Endothelial cell of umbilical vein (primary cell): ENCODE results near the gene PTPN3. TPM values are rescaled to one million over a fixed set of nuclear protein-coding genes. Genes with fewer than 3 reads are reported as not detected.

Experiments
- BruUV-seq: library from RNA; stranded (reverse); fragments of 400-500 nt; replicated peaks from 2 replicates; lab custom pipeline; 2021; lab: Mats Ljungman, UMichigan
- CTCF ChIA-PET: fragments of 300-600, 350-600 bp; sonication (Branson Sonifier 250); formaldehyde crosslinking; loops from one replicate; lab custom pipeline; 2021; ENCODE audit warnings: antibody characterized with exemption, inconsistent platforms; lab: Charles Lee
- POLR2A ChIA-PET: fragments of 300-600, 350-600 bp; sonication (Branson Sonifier 250); formaldehyde crosslinking; loops from one replicate; lab custom pipeline; 2021; ENCODE audit warnings: antibody characterized with exemption, inconsistent platforms; lab: Charles Lee
- DNase-seq: peaks from one replicate; pipeline ENCODE4 v3.0.0-alpha.2; 2011; ENCODE audit warnings: low read depth, low spot score
- FAIRE-seq: peaks from 2 replicates; lab custom pipeline; 2011; peaks lifted over from hg19 to GRCh38; lab: Jason Lieb, UNC
- H2AFZ ChIP-seq: 2 replicates; pipeline ENCODE4 v1.6.0; 2012; ENCODE audit warnings: low read depth, low read length, control low read depth, inconsistent platforms
- H3K27ac ChIP-seq: 2 replicates; pipeline ENCODE4 v1.5.1; 2011; ENCODE audit warnings: low read depth, mild to moderate bottlenecking, control low read depth, low read length, moderate library complexity; ENCODE audit not compliant: insufficient read depth
- H3K27me3 ChIP-seq, 2 experiments: 2 replicates each; pipeline versions ENCODE4 v1.6.0 to v1.6.1; 2011; ENCODE audit warnings: low read length in 2 of 2, mixed read lengths in 1 of 2; ENCODE audit not compliant: control insufficient read depth in 2 of 2, insufficient read depth in 2 of 2
- H3K36me3 ChIP-seq, 2 experiments: 2 replicates in 1 of 2; 3 replicates in 1 of 2; pipeline ENCODE4 v1.5.1; 2011; ENCODE audit warnings: low read length in 2 of 2, mild to moderate bottlenecking in 1 of 2, moderate library complexity in 1 of 2; ENCODE audit not compliant: control insufficient read depth in 2 of 2, insufficient read depth in 2 of 2; ENCODE audit errors: extremely low read depth in 1 of 2
- H3K4me1 ChIP-seq: 3 replicates; pipeline ENCODE4 v1.5.1; 2011; ENCODE audit warnings: mild to moderate bottlenecking, low read length; ENCODE audit not compliant: control insufficient read depth, insufficient read depth; ENCODE audit errors: extremely low read depth
- H3K4me2 ChIP-seq: 2 replicates; pipeline ENCODE4 v1.6.1; 2011; ENCODE audit warnings: low read length, control low read depth, mixed read lengths; ENCODE audit not compliant: insufficient read depth
- H3K4me3 ChIP-seq, 3 experiments: fragments of 200-600 bp in 1 of 3; sonication (generic), shearing (Covaris generic) in 1 of 3; replicated peaks in 1 of 3; 2 replicates each; pipeline ENCODE4 v1.5.1; 2011 to 2016; ENCODE audit warnings: control low read depth in 3 of 3, low read length in 3 of 3, mild to moderate bottlenecking in 2 of 3, inconsistent platforms in 1 of 3, low read depth in 1 of 3, moderate library complexity in 1 of 3; ENCODE audit not compliant: insufficient read depth in 1 of 3
- H3K79me2 ChIP-seq: 2 replicates; pipeline ENCODE4 v1.6.0; 2012; ENCODE audit warnings: low read length, inconsistent platforms; ENCODE audit not compliant: control insufficient read depth, insufficient read depth
- H3K9ac ChIP-seq: replicated peaks from 2 replicates; pipeline ENCODE3; 2011; ENCODE audit warnings: low read length, control low read depth; ENCODE audit not compliant: insufficient read depth; ENCODE audit errors: extremely low read depth
- H3K9me1 ChIP-seq: replicated peaks from 3 replicates; pipeline ENCODE4 v1.6.0; 2011; ENCODE audit warnings: mild to moderate bottlenecking, low read length; ENCODE audit not compliant: control insufficient read depth, insufficient read depth; ENCODE audit errors: extremely low read depth
- H3K9me3 ChIP-seq: replicated peaks from 2 replicates; pipeline ENCODE4 v1.5.1; 2012; ENCODE audit warnings: low read length, inconsistent platforms; ENCODE audit not compliant: control insufficient read depth, insufficient read depth
- H4K20me1 ChIP-seq: replicated peaks from 2 replicates; pipeline ENCODE3; 2011; ENCODE audit warnings: mild to moderate bottlenecking, low read length; ENCODE audit not compliant: control insufficient read depth, insufficient read depth; ENCODE audit errors: extremely low read depth
- EZH2 ChIP-seq: IDR thresholded peaks from 2 replicates; pipeline ENCODE4 v1.6.1; 2012; ENCODE audit warnings: borderline replicate concordance, low read depth, mild to moderate bottlenecking, moderate library complexity, low read length, inconsistent platforms; ENCODE audit not compliant: severe bottlenecking
- FOS ChIP-seq: IDR thresholded peaks from 2 replicates; pipeline ENCODE4 v1.6.1; 2011; ENCODE audit warnings: mild to moderate bottlenecking, low read length, moderate library complexity, borderline replicate concordance; ENCODE audit not compliant: insufficient read depth
- GATA2 ChIP-seq: IDR thresholded peaks from 2 replicates; pipeline ENCODE4 v1.7.0; 2011; ENCODE audit warnings: low read depth, mild to moderate bottlenecking, moderate library complexity, mixed read lengths, low read length; ENCODE audit not compliant: insufficient read length, insufficient read depth
- JUN ChIP-seq: IDR thresholded peaks from 2 replicates; pipeline ENCODE4 v1.6.1; 2011; ENCODE audit warnings: borderline replicate concordance, low read depth; ENCODE audit not compliant: insufficient read length, insufficient read depth
- MYC ChIP-seq: IDR thresholded peaks from one replicate; pipeline ENCODE4 v1.6.1; 2011; ENCODE audit warnings: mild to moderate bottlenecking, low read depth, low read length
- POLR2A ChIP-seq: IDR thresholded peaks from 2 replicates; pipeline ENCODE4 v1.6.1; 2012; ENCODE audit warnings: low read depth, mild to moderate bottlenecking, control low read depth, low read length
- POLR2AphosphoS5 ChIP-seq: IDR thresholded peaks from 2 replicates; pipeline ENCODE4 v1.6.1; 2012; ENCODE audit warnings: low read depth, mild to moderate bottlenecking, control low read depth, low read length, moderate library complexity; ENCODE audit not compliant: insufficient read depth
- dilution Hi-C: fragments of 300-500 bp; cut with MboI; formaldehyde crosslinking; loops from one replicate; pipeline ENCODE4 v1.15.0; 2019; ENCODE audit warnings: low sequenced_read_pairs; ENCODE audit not compliant: extremely low pct_ligation_motif_present
- intact Hi-C: fragments of 100-400 bp; cut with micrococcal nuclease; formaldehyde crosslinking; loops from one replicate; pipeline ENCODE4 v1.10.0; 2022
- polyA plus RNA-seq, 4 experiments: library from polyadenylated mRNA; depleted of rRNA in 3 of 4; stranded (reverse) in 3 of 4; unstranded in 1 of 4; fragments of >200 nt; gene quantifications; 2 replicates each; pipeline versions ENCODE4 v1.2.1 to v1.2.3, GENCODE V29; 2011 to 2012; ENCODE audit warnings: missing spikeins in 1 of 4
- total RNA-seq: library from RNA; stranded (reverse); gene quantifications from 2 replicates; pipeline ENCODE4 v1.2.3, GENCODE V29; 2021
- TF ChIP-seq, protein P1 (sequence below): IDR thresholded peaks from 2 replicates; pipeline ENCODE4 v1.6.1; 2011; ENCODE audit not compliant: insufficient read depth, insufficient read length
- TF ChIP-seq, protein P2 (sequence below), 2 donors: IDR thresholded peaks; 1 replicate in 1 of 2; 2 replicates in 1 of 2; pipeline ENCODE4 v1.5.1; 2011; ENCODE audit warnings: low read length in 2 of 2, mild to moderate bottlenecking in 2 of 2, moderate library complexity in 2 of 2, control low read depth in 1 of 2, inconsistent platforms in 1 of 2, low read depth in 1 of 2; ENCODE audit not compliant: insufficient read depth in 1 of 2; ENCODE audit errors: extremely low read depth in 1 of 2

The PTPN3 gene
- total and polyA plus RNA-seq, 2 donors (not counting 3 experiments of a cell fraction or from before 2014, with no cell fraction given): 0.01 TPM; not detected in 1

DNA sequence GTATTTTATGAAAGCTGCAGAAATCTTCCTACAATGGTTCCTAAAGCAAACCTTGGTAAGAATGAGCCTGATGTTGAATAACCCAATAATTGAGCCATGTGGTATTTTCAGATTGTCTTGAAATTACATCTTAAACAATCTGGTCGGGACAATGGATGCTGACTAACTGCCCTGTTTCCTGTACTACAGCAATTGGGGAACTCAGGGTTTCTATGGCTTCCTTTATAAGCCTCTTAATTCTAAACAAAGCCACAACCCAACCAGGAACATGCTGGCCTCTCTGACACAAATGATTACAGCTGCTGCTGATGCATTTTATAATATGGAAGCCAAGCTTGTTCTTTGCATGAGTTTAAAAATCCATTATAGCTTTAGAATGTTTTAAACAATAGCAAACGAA is 30.2 kb downstream of the PTPN3 start:
- CTCF ChIA-PET: interaction anchor here (1.2 to 1.4 kb wide), 2 partner anchors 10 to 27 kb away, joined by 3 to 9 read pairs; no protein-coding TSS in a partner anchor
- Histone ChIP-seq H2AFZ (no peak overlapping the region), H3K27me3 (peaks cover 36 to 38% of the 10 kb centered on the region in 2 experiments), H3K36me3 (no peaks in the 10 kb centered on the region), H3K79me2 (no peaks in the 10 kb centered on the region), H3K4me1 (no peaks in the 10 kb centered on the region), H4K20me1 (no peaks in the 10 kb centered on the region), H3K9ac (no peak overlapping the region), H3K9me3 (no peaks in the 10 kb centered on the region), H3K27ac (no peak overlapping the region), H3K9me1 (no peaks in the 10 kb centered on the region), H3K4me3 (no peak overlapping the region), H3K4me2 (no peak overlapping the region)
- intact Hi-C loops (loop anchor here (2.0 to 5.0 kb wide), 2 partner anchors 66 to 285 kb away; no protein-coding TSS in a partner anchor), dilution Hi-C loops (no loop called here)
- DNase-seq: peak; percentile 65
- TF ChIP-seq MYC (no peak), GATA2 (no peak), POLR2A (no peak), EZH2 (no peak), JUN (peak; percentile 51), FOS (peak; percentile 38), POLR2AphosphoS5 (peak; percentile 78)
- TF ChIP-seq, protein P1, sequence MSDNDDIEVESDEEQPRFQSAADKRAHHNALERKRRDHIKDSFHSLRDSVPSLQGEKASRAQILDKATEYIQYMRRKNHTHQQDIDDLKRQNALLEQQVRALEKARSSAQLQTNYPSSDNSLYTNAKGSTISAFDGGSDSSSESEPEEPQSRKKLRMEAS: no peak
- TF ChIP-seq, protein P2, sequence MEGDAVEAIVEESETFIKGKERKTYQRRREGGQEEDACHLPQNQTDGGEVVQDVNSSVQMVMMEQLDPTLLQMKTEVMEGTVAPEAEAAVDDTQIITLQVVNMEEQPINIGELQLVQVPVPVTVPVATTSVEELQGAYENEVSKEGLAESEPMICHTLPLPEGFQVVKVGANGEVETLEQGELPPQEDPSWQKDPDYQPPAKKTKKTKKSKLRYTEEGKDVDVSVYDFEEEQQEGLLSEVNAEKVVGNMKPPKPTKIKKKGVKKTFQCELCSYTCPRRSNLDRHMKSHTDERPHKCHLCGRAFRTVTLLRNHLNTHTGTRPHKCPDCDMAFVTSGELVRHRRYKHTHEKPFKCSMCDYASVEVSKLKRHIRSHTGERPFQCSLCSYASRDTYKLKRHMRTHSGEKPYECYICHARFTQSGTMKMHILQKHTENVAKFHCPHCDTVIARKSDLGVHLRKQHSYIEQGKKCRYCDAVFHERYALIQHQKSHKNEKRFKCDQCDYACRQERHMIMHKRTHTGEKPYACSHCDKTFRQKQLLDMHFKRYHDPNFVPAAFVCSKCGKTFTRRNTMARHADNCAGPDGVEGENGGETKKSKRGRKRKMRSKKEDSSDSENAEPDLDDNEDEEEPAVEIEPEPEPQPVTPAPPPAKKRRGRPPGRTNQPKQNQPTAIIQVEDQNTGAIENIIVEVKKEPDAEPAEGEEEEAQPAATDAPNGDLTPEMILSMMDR (IDR thresholded peaks at IDR 0.05; ENCODE audit: extremely low read depth in 1 of 2, insufficient read depth in 1 of 2, low read depth in 1 of 2, low read length in 2 of 2): no peak
- BruUV-seq: no TSS peak
- POLR2A ChIA-PET: no interaction called here
- FAIRE-seq: peak; percentile 83
